Measurements from ENCODE around the gene GJC3.
"Not testable (repeated sequence)": the region's sequence is repeated elsewhere in the genome, so short reads cannot be mapped to it uniquely, and the experiment has no call there.

Gene GJC3

DNA sequence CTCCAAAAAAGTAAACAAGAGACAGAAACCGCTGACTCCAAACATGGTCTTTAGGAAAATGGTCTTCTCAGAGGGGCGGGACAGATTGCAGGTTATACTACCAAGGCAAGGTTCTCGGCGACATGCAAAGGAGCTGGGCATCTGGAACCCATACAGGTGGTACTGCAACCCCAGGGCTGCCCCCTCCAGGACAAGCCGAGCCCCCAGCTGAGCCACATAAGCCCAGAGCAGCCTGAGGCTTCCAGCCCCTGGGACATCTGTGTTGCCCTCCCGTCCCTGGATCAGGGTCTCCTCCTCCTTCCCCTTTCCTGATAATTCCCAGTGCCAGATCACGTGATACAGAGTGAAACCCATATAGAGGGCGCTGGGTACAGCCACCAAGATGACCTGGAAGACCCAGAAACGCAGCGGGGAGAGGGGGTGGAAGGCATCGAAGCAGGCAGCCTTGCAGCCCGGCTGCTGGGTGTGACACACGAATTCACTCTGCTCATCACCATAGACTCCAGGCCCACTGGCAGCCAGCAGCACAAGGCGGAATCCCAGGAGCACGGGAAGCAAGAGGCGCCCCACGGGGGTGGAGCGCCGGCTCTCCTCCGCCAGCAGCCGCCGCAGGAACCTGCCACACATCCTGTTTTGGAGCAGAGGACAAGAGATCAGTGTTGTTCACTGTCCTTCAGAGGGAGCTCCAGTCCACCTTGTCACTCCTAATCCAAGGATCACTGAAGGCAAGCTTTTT is at the start of gene GJC3:
Gene GJC3 (minus strand): TSS at position 627 of the 736 bp plus-strand sequence. CDS start 0 bp downstream, at position 627.
- peak; percentile 78 for DNase-seq (ENCODE audit: low spot score)

DNA sequence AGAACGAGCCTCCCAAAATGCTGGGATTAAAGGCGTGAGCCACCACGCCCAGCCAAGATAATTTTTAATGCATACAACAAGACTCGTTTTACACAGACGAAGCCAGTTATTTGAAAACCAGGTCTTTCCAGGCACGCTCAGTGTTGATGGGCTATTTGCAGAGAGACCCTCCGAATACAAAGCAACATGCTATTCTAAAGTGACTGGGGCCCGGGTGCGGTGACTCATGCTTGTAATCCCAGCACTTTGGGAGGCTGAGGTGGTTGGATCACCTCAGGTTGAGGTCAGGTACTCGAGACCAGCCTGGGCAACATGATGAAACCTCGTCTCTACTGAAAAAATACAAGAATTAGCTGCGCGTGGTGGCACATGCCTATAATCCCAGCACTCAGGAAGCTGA is 47.2 kb upstream of the GJC3 start:
- no peak for DNase-seq (ENCODE audit: low spot score)

DNA sequence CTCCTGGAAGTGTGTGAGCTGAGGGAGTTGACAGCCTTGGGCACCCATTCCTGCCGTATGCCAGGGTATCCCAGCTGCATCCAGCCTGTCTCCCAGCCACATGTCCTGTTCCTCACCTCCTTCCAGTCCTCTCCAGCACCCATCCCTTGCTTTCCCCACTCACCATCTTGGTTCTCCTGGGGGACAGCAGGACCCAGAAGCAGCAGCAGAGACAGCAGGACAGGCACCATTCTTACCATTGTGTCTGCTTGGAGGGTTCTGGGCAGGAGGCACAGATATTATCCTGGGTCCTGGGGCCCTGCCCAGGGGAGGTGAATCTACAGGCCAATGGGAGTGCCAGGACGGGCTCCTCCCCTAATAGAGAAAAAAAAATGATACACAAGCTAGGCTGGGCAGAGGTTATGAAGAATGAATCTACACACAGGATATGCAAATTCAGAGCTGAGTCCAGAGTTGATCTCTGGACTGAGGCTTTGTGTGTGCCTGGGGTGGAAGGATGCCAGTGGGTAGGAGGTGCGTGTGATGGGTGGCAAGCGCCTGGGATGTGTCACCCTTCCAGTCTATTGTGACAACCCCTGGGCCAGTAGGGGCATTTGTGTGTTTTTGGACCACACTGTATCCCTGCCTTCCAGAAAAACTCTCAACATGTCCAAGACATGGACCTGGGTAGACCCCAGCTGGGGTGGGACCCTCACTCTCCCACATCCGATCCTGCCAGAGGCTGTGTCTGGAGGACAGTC is 46.5 kb upstream of the GJC3 start, which contains the start of gene AZGP1:
Gene AZGP1 (minus strand): TSS at position 250 of the 740 bp plus-strand sequence. CDS start 11 bp downstream, at position 239.
- no peak for DNase-seq (ENCODE audit: low spot score)

- no peak for DNase-seq (ENCODE audit: low spot score)
Observed at GRCh38 chr7:99974681-99975080, 45.3 kb upstream of the GJC3 start.

DNA sequence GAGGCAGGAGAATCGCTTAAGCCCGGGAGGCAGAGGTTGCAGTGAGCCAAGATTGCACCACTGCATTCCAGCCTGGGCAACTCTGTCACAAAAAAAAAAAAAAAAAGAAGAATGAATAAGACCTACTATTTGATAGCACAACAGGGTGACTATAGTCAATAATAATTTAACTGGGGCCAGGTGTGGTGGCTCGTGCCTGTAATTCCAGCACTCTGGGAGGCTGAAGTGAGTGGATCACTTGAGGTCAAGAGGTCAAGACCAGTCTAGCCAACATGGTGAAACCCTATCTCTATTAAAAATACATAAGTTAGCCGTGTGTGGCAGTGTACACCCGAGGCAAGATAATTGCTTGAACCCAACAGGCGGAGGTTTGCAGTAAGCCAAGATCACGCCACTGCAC is 44.4 kb upstream of the GJC3 start:
- not testable (repeated sequence) for DNase-seq (ENCODE audit: low spot score)

DNA sequence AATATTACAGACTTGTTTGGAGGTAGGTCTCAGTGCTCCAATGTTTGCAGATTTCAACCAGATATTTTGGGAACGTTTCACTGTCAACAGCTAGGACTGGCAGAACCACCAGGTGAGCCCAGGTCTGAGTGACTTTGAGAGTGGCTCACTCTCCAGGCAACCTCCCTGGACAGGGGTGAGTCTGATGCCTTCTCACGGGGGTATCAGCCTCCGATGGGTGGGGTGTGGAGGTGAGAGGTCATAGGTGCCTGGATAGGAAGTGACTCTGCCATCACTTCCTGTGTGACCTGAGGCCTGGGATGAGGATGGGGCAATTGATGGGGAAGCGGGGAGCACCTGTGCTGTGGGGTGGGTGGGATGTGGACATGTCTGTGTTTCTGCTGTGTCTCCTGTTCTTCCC is 41.8 kb upstream of the GJC3 start:
- no peak for DNase-seq (ENCODE audit: low spot score)

- not testable (repeated sequence) for DNase-seq (ENCODE audit: low spot score)
Observed at GRCh38 chr7:99969813-99970212, 40.4 kb upstream of the GJC3 start.

GRCh38 chr7:99969298-99969697 is 39.9 kb upstream of the GJC3 start:
- DNase-seq (ENCODE audit: low spot score), result no peak

- DNase-seq (ENCODE audit: low spot score), result no peak
Observed at GRCh38 chr7:99958564-99959227, 29.3 kb upstream of the GJC3 start.

DNA sequence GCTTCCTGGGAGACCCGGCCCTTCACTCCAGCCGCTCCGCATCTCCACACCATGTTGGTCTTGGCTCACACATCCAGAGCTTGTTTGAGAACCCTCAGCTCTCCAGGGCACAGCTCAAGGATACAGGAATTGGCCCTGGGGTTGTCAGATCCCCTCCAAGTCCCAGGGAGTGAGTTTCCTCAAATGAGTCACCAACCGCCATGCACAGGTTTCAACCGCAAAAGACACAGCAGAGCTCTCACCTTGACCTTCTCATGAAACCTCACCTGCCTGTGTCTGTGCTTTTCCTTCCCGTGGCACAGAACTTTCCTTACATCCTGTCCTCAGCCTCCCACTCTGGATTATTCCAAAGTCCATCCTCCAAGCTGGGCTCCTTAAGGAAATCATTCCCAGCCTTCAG is 25.8 kb upstream of the GJC3 start:
- DNase-seq (ENCODE audit: low spot score), result no peak

DNA sequence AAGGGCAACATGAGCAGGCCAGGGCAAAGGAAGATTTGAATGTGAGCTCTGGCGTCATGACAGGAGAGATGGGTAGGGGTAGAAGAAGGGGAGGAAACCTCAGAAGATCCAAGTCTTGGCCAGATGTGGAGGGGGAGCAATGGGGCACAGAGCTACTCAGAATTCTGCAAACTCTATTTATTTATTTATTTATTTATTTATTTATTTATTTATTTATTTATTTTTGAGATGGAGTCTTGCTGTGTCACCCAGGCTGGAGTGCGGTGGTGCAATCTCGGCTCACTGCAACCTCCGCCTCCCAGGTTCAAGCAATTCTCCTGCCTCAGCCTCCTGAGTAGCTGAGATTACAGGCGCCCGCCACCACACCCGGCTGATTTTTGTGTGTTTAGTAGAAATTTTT is 25.2 kb upstream of the GJC3 start:
- DNase-seq (ENCODE audit: low spot score), result not testable (repeated sequence)

GRCh38 chr7:99953649-99954048 is 24.2 kb upstream of the GJC3 start:
- peak; percentile 62 for DNase-seq (ENCODE audit: low spot score)

DNA sequence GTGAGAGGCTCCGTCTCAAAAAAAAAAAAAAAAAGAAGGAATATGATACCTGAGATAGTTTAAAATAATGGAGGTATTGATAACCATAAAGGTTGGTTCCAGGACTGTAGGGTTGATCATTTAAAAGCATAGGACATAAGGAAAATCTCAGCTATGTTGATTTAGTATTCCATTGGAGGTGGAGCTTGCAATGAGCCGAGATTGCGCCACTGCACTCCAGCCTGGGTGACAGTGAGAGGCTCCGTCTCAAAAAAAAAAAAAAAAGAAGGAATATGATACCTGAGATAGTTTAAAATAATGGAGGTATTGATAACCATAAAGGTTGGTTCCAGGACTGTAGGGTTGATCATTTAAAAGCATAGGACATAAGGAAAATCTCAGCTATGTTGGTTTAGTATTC is 23.2 kb upstream of the GJC3 start:
- not testable (repeated sequence) for DNase-seq (ENCODE audit: low spot score)

DNA sequence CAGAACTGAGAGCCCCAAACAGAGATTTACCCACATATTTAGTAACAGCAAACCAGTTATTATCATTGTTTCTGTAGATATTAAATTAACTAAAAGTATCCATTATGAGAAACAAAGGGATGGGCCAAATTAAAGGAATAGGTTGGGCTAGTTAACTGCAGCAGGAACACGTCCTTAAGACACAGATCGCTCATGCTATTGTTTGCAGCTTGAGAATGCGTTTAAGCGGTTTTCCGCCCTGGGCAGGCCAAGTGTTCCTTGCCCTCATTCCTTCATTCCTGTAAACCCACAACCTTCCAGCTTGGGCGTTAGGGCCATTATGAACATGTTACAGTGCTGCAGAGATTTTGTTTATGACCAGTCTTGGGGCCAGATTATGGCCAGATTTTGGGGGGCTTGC is 21.4 kb upstream of the GJC3 start:
- not testable (repeated sequence) for DNase-seq (ENCODE audit: low spot score)

DNA sequence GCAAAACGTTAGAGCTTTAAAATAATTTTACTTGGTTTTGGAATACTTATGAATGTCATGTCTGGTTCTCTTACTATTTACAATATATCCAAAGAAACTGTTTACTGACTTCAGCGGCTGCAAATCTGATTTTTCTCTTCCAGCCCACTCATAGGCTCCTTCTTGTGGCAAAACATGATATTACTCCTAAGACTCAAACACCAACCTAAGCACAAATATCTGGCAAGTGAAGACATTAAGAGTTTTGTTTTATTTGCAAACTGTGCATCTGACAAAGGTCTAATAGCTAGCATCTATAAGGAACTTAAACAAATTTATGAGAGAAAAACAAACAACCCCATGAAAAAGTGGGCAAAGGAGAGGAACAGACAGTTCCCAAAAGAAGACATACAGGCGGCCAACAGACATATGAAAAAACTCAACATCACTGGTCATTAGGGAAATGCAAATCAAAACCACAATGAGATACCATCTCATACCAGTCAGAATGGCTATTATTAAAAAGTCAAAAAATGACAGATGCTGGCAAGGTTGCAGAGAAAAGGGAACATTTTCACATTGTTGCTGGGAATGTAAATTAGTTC is 20.3 kb upstream of the GJC3 start:
- DNase-seq (ENCODE audit: low spot score), result no peak

DNA sequence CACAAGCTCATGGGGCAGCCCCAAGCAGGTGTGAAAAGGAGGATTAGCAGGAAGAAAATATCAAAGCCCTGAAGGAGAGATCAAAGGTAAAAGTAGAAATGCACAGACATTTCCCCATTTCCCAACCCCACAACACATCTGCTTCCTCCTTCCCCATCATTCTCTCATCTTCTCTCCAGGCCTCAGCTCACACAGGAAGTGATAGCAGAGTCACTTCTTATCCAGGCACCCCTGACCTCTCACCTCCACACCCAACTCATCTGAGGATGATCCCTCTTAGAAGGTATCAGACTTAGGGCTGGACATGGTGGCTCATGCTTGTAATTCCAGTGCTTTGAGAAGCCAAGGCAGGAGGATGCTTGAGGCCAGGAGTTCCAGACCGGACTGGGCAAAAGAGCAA is 18.2 kb upstream of the GJC3 start:
- DNase-seq (ENCODE audit: low spot score), result no peak

DNA sequence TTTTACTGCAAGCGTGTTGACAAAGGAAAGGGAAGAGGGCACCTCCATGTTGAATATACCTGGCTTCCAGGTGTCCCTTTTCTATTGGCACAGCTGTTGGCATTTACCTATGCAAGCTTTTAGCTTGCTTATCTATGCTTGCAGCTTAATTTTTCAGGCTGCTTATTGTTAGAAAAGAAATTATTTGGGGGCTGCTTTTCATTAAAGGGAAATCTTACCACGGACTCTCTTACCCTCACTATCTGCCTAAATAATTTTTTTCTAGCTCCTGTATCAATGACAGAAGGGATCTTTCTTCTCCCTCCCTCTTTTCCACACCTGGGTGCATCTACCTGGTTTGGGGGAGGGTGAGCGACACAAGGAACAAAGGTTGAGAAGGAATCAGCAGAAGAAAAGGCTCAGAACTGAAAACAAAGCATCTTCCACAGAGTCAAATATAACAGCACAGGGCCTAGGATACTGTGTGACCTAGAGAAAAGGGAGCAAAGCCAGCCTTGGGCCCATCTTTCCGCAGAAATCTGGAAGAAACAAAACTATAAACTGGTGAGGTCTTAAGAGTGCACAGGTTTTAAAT is 15.2 kb upstream of the GJC3 start:
- DNase-seq (ENCODE audit: low spot score), result no peak

- DNase-seq (ENCODE audit: low spot score), result no peak
Observed at GRCh38 chr7:99943641-99944496, 14.4 kb upstream of the GJC3 start.

DNA sequence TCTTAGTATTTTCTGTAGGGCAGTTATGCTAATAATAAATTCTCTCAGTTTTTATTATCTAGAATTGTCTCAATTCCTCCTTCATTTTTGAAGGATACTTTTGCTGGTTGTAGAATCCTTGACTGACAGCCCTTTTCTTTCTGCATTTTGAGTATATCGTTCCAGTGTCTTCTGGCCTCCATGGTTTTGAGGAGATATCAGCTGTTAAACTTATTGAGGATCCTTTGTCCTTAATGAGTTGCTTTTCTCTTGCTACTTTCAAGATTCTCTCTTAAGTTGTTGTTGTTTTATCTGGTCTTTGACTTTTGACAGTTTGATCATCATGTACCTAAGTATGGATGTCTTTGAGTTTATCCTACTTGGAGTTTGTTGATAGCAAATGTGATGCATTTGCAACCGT is 8.9 kb upstream of the GJC3 start:
- DNase-seq (ENCODE audit: low spot score), result no peak

DNA sequence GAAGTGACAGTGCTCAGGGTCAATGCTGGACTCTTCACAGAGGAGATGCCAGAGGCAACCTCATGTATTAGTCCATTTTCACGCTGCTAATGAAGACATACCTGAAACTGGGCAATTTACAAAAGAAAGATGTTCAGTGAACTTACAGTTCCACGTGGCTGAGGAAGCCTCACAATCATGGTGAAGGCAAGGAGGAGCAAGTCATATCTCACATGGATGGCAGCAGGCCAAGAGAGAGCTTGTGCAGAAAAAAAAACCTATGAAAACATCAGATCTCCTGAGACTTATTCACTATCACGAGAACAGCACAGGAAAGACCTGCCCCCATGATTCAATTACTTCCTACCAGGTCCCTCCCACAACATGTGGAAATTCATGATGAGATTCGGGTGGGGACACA is 5.6 kb upstream of the GJC3 start:
- not testable (repeated sequence) for DNase-seq (ENCODE audit: low spot score)

- DNase-seq (ENCODE audit: low spot score), result no peak
Observed at GRCh38 chr7:99930376-99930775, 956 bp upstream of the GJC3 start.
